AG04450 (cell line): ENCODE measurements around the gene ENTPD1. TPM values are rescaled to one million over a fixed set of nuclear protein-coding genes. Genes with fewer than 3 reads are reported as not detected.

ENCODE experiments used
- CTCF ChIA-PET: fragments of 300-600, 350-600 bp; formaldehyde crosslinking; extraction: SDS; loops from one replicate; lab custom pipeline; 2022; ENCODE audit warnings: antibody characterized with exemption, inconsistent platforms; lab: Charles Lee
- POLR2A ChIA-PET: fragments of 350-600 bp; formaldehyde crosslinking; extraction: SDS; loops from one replicate; lab custom pipeline; 2021; ENCODE audit warnings: antibody characterized with exemption, inconsistent platforms; lab: Yijun Ruan, JAX
- DNase-seq: peaks from one replicate; pipeline ENCODE4 v3.0.0-alpha.2; 2011; ENCODE audit warnings: low read depth, low spot score
- H3K27ac ChIP-seq: one replicate; pipeline ENCODE4 v1.5.1; 2012; ENCODE audit warnings: low read depth, low read length, control low read depth
- H3K27me3 ChIP-seq: one replicate; pipeline ENCODE4 v1.6.0; 2012; ENCODE audit warnings: low read length; ENCODE audit not compliant: control insufficient read depth, insufficient read depth
- H3K4me3 ChIP-seq: 2 replicates; pipeline ENCODE4 v1.5.1; 2011; ENCODE audit warnings: mild to moderate bottlenecking, low read depth, low read length, control low read depth
- H3K9me3 ChIP-seq: 2 replicates; pipeline ENCODE4 v1.5.1; 2012; ENCODE audit warnings: low read length; ENCODE audit not compliant: control insufficient read depth, insufficient read depth
- polyA plus RNA-seq: library from polyadenylated mRNA; depleted of rRNA; stranded (reverse); fragments of >200 nt; gene quantifications from 2 replicates; pipeline ENCODE4 v1.2.3, GENCODE V29; 2011
- TF ChIP-seq, protein P1 (sequence below): IDR thresholded peaks from 2 replicates; pipeline ENCODE4 v1.5.1; 2011; ENCODE audit warnings: low read depth, low read length, control low read depth, inconsistent platforms

The ENTPD1 gene
- polyA plus RNA-seq, 1 experiment: 0.07 TPM

DNA sequence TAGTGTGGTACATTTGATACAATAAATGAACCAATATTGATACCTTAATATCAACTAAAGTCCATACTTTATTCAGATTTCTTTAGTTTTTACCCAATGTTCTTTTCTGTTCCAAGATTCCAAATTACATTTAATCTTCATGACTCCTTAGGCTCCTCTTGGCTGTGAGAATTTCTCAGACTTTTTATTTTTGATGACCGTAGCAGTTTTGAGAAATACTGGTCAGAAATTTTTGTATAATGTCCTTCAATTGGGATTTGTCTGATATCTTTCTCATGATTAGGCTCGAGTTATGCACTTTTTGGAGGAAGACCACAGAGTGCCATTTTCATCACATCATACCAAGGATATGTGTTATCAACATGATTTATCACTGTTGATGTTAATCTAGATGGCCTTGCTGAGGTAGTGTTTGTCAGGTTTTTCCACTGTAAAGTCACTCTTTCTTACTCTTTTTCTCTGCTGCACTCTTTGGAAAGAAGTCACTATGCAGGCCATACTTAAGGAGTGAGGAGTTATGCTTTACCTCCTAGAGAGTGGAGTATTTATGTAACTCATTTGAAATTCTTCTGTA is 12.9 kb upstream of the ENTPD1 start:
- no peak overlapping the region for H3K27ac ChIP-seq
- ChIA-PET CTCF (interaction anchor here (1.4 to 5.3 kb wide), 3 partner anchors 13 to 98 kb away, joined by 3 to 29 read pairs (median 7); partner anchors contain the start of genes ENTPD1 and TCTN3), POLR2A (no interaction called here)

GRCh38 chr10:95745501-95745900 is 10.5 kb upstream of the ENTPD1 start:
- Histone ChIP-seq H3K27ac (no peak overlapping the region), H3K4me3 (no peak overlapping the region), H3K27me3 (no peaks in the 10 kb centered on the region), H3K9me3 (no peaks in the 10 kb centered on the region)
- TF ChIP-seq, protein P1, sequence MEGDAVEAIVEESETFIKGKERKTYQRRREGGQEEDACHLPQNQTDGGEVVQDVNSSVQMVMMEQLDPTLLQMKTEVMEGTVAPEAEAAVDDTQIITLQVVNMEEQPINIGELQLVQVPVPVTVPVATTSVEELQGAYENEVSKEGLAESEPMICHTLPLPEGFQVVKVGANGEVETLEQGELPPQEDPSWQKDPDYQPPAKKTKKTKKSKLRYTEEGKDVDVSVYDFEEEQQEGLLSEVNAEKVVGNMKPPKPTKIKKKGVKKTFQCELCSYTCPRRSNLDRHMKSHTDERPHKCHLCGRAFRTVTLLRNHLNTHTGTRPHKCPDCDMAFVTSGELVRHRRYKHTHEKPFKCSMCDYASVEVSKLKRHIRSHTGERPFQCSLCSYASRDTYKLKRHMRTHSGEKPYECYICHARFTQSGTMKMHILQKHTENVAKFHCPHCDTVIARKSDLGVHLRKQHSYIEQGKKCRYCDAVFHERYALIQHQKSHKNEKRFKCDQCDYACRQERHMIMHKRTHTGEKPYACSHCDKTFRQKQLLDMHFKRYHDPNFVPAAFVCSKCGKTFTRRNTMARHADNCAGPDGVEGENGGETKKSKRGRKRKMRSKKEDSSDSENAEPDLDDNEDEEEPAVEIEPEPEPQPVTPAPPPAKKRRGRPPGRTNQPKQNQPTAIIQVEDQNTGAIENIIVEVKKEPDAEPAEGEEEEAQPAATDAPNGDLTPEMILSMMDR: no peak
- ChIA-PET CTCF (interaction anchor here (5.3 kb wide), 1 partner anchor 51 kb away, joined by 29 read pairs; the partner anchor contains the start of gene TCTN3), POLR2A (no interaction called here)
- DNase-seq: no peak

More for the DNA sequence above, 12.9 kb upstream of the ENTPD1 start:
- DNase-seq: no peak
- Histone ChIP-seq H3K4me3 (no peak overlapping the region), H3K9me3 (no peaks in the 10 kb centered on the region), H3K27me3 (no peaks in the 10 kb centered on the region)
- TF ChIP-seq, protein P1: no peak

DNA sequence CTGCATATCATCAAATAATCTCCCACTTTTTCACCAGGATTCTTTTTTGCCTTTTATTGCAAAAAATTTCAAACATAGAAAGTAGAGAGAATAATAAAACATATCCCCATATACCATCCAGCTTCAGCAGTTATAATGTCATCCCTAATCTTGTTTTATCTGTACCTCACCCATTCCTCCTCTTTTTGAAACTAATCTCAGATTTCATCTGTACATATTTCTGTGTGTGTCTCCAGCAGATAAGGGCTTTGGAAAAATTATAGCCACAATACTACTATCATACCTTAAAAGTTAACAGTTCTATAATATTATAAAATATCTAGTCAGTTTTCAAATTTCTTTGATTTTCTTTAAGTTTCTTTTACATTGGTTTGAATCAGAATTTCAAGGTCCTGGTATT is 7.6 kb upstream of the ENTPD1 start:
- ChIA-PET CTCF (interaction anchor here (1.1 kb wide), 1 partner anchor 55 kb away, joined by 3 read pairs; the partner anchor contains the start of gene TCTN3), POLR2A (no interaction called here)
- Histone ChIP-seq H3K4me3 (no peak overlapping the region), H3K9me3 (no peaks in the 10 kb centered on the region), H3K27ac (no peak overlapping the region), H3K27me3 (no peaks in the 10 kb centered on the region)
- TF ChIP-seq, protein P1: no peak
- no peak for DNase-seq

DNA sequence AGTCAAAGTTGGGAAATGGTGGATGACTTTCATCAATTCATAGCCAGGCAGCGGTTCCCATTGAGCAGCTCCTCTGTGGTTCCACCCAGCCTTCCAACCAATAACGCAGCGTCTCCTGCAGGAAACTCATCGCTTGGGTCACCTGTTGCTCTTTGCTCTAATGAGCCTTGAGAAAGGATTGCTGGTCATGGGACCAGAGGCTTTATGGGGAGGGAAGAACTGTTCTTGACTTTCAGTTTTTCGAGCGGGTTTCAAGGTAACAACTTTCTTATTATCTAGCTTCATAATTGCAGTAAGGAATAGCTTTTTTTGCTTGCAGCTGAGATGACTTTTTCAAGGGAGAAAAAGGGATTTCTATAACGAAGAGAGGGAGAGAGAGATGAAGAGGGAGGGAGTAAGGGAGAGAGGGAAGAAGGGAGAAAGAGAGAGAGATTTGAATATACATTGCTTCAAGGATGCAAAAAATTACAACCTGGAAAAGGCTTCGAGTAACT is 405 bp upstream of the ENTPD1 start:
- H3K27me3 ChIP-seq: peaks cover 10% of the 10 kb centered on the region
- POLR2A ChIA-PET: no interaction called here
- no peaks in the 10 kb centered on the region for H3K9me3 ChIP-seq
- H3K4me3 ChIP-seq: no peak overlapping the region
- DNase-seq: no peak
- CTCF ChIA-PET: interaction anchor here (1.2 to 3.1 kb wide), 2 partner anchors 13 to 61 kb away, joined by 3 to 28 read pairs; partner anchors contain the start of gene TCTN3
- TF ChIP-seq, protein P1: no peak
- no peak overlapping the region for H3K27ac ChIP-seq
